ENCODE measurements around the gene LIF. TPM values are rescaled to one million over a fixed set of nuclear protein-coding genes. Genes with fewer than 3 reads are reported as not detected.
A peak's percentile ranks its signal among the peaks of the same experiment; 100 is the strongest.

Gene LIF
- total RNA-seq, 1 experiment from 2014 or later, result 75.4 TPM

DNA sequence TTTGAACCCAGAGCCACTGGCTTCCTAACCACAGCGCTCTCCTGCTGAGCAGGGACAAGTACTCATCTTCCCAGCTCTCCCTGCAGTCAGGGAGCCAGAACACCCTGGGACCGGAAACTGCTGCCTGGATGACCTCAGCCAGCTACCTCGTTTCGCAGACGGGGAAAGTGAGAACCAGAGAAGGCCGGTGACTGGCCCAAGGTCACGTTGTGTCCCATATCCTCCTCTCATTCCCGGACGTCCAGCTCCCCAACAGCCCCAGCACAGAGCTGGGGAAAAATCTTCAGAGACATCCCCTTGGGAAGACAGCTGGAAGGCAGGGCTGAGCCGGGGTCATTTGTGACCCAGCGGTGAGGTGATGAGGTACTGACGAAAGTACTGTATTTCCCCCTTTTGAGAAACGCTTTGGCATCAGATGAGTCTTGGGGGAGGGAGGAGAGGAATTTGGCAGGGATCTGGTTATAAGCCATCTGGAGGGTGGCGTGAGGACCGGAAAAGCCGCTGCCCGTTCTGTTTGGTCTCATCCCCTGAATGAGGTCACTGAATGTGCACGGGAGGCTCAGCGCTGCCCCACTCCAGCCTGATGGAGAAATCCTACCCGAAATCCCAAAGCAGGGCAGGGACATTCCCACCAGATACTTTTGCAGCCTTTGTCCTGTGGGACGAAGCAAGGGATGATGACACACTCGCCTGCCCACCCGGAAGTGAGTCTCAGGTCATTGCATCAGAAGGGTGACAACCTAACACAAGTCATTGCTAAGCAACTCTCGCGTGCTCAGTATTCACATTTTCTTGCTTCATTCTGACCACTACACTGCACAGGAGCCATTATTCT lies 41.1 kb downstream of the LIF start:
- CTCF ChIA-PET, result no interaction called here
- intact Hi-C loops (cut with micrococcal nuclease), result no loop called here
- POLR2A ChIA-PET, result interaction anchor here (0.9 to 7.5 kb wide), 11 partner anchors 7 to 98 kb away, joined by 3 to 61 read pairs (median 4); no protein-coding TSS in a partner anchor
- peak overlapping the region; percentile 96 for H3K27ac ChIP-seq (ENCODE audit: low read depth, low read length)
- H3K79me2 ChIP-seq (ENCODE audit: insufficient read depth, low read length), result no peaks in the 10 kb centered on the region
- ATAC-seq (no peak), DNase-seq (ENCODE audit: low read depth, low spot score) (no peak)
- H3K27me3 ChIP-seq (ENCODE audit: insufficient read depth, low read length), result no peaks in the 10 kb centered on the region
- H2AFZ ChIP-seq (ENCODE audit: low read depth, low read length, poor library complexity, severe bottlenecking), result no peak overlapping the region
- H4K20me1 ChIP-seq (ENCODE audit: insufficient read depth), result no peaks in the 10 kb centered on the region
- H3K9me2 ChIP-seq (ENCODE audit: insufficient read depth), result no peaks in the 10 kb centered on the region
- H3K4me2 ChIP-seq (ENCODE audit: low read length), result peak overlapping the region; percentile 64
- BruUV-seq (replicated peaks), result no TSS peak
- H3K4me1 ChIP-seq (ENCODE audit: control insufficient read depth in 1 of 2, insufficient read depth in 2 of 2, low read length in 2 of 2), result peaks cover 59 to 84% of the 10 kb centered on the region in 2 experiments
- H3K36me3 ChIP-seq (ENCODE audit: control insufficient read depth in 1 of 2, insufficient read depth in 2 of 2, low read length in 2 of 2), result peaks cover 0 to 7% of the 10 kb centered on the region in 2 experiments; a peak in 1 of 4 replicates
- H3K9me3 ChIP-seq (ENCODE audit: control insufficient read depth in 1 of 2, insufficient read depth in 1 of 2, low read depth in 1 of 2, low read length in 2 of 2), result peaks cover 0 to 9% of the 10 kb centered on the region in 2 experiments; a peak in 1 of 4 replicates
- H3K9ac ChIP-seq (ENCODE audit: low read length), result peak overlapping the region; percentile 80
- H3K4me3 ChIP-seq (replicated peaks in 1 of 2; ENCODE audit: low read depth in 1 of 2, low read length in 2 of 2), result peak overlapping the region; percentile 28 to 30; a peak in 3 of 4 replicates
- peak; percentile 49 for TF ChIP-seq POLR2AphosphoS5 (IDR thresholded peaks at IDR 0.05; ENCODE audit: low read depth, low read length)
- TF ChIP-seq, protein P1, sequence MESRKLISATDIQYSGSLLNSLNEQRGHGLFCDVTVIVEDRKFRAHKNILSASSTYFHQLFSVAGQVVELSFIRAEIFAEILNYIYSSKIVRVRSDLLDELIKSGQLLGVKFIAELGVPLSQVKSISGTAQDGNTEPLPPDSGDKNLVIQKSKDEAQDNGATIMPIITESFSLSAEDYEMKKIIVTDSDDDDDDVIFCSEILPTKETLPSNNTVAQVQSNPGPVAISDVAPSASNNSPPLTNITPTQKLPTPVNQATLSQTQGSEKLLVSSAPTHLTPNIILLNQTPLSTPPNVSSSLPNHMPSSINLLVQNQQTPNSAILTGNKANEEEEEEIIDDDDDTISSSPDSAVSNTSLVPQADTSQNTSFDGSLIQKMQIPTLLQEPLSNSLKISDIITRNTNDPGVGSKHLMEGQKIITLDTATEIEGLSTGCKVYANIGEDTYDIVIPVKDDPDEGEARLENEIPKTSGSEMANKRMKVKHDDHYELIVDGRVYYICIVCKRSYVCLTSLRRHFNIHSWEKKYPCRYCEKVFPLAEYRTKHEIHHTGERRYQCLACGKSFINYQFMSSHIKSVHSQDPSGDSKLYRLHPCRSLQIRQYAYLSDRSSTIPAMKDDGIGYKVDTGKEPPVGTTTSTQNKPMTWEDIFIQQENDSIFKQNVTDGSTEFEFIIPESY (IDR thresholded peaks at IDR 0.05; ENCODE audit: extremely low read depth, insufficient replicate concordance, low read length), result no peak
- RAD21 ChIA-PET (ENCODE audit: low non-redundant PET in 1 of 2, low total read pairs in 2 of 2, uncharacterized antibody in 2 of 2, unreplicated experiment in 2 of 2), result no interaction called here

DNA sequence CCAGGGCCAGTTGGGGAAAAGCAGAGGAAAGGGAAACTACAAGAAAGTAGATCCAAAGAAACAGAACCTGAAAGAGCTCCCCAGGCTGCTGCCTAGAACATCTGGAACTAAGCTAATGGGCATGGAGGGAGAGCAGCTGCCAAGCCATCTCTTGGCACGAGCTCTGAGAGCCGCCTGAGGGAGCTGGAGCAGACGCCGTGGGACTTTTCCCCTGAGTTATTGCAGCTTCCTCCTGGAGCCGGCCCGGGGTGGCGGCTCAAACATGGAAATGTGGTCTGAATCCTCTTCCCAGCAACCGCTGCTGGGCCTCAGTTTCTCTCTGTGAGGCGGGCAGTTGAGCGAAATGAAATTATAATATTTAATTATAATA lies 41.8 kb downstream of the LIF start:
- intact Hi-C loops (cut with micrococcal nuclease), result no loop called here
- Histone ChIP-seq H3K9me2 (ENCODE audit: insufficient read depth) (no peaks in the 10 kb centered on the region), H3K27me3 (ENCODE audit: insufficient read depth, low read length) (no peaks in the 10 kb centered on the region), H3K4me3 (replicated peaks in 1 of 2; ENCODE audit: low read depth in 1 of 2, low read length in 2 of 2) (no peak overlapping the region), H3K4me2 (ENCODE audit: low read length) (no peak overlapping the region; the same call in 1 of the 2 replicates), H3K27ac (ENCODE audit: low read depth, low read length) (peak overlapping the region; percentile 96), H3K4me1 (ENCODE audit: control insufficient read depth in 1 of 2, insufficient read depth in 2 of 2, low read length in 2 of 2) (peaks cover 54 to 76% of the 10 kb centered on the region in 2 experiments), H4K20me1 (ENCODE audit: insufficient read depth) (no peaks in the 10 kb centered on the region), H3K9ac (ENCODE audit: low read length) (peak overlapping the region; percentile 80; the same call in 1 of the 2 replicates), H3K9me3 (ENCODE audit: control insufficient read depth in 1 of 2, insufficient read depth in 1 of 2, low read depth in 1 of 2, low read length in 2 of 2) (peaks cover 0 to 9% of the 10 kb centered on the region in 2 experiments; a peak in 1 of 4 replicates), H3K36me3 (ENCODE audit: control insufficient read depth in 1 of 2, insufficient read depth in 2 of 2, low read length in 2 of 2) (peaks cover 0 to 7% of the 10 kb centered on the region in 2 experiments; a peak in 1 of 4 replicates), H2AFZ (ENCODE audit: low read depth, low read length, poor library complexity, severe bottlenecking) (no peak overlapping the region), H3K79me2 (ENCODE audit: insufficient read depth, low read length) (no peaks in the 10 kb centered on the region)
- DNase-seq (ENCODE audit: low read depth, low spot score) (no peak), ATAC-seq (no peak)
- RAD21 ChIA-PET (ENCODE audit: low non-redundant PET in 1 of 2, low total read pairs in 2 of 2, uncharacterized antibody in 2 of 2, unreplicated experiment in 2 of 2), result no interaction called here
- no TSS peak for BruUV-seq (replicated peaks)
- POLR2A ChIA-PET, result interaction anchor here (0.7 to 7.5 kb wide), 13 partner anchors 8 to 75 kb away, joined by 3 to 61 read pairs (median 5); no protein-coding TSS in a partner anchor
- CTCF ChIA-PET, result no interaction called here
- TF ChIP-seq SIN3A (IDR thresholded peaks at IDR 0.05; ENCODE audit: low read depth), result no peak
- TF ChIP-seq, protein P2, sequence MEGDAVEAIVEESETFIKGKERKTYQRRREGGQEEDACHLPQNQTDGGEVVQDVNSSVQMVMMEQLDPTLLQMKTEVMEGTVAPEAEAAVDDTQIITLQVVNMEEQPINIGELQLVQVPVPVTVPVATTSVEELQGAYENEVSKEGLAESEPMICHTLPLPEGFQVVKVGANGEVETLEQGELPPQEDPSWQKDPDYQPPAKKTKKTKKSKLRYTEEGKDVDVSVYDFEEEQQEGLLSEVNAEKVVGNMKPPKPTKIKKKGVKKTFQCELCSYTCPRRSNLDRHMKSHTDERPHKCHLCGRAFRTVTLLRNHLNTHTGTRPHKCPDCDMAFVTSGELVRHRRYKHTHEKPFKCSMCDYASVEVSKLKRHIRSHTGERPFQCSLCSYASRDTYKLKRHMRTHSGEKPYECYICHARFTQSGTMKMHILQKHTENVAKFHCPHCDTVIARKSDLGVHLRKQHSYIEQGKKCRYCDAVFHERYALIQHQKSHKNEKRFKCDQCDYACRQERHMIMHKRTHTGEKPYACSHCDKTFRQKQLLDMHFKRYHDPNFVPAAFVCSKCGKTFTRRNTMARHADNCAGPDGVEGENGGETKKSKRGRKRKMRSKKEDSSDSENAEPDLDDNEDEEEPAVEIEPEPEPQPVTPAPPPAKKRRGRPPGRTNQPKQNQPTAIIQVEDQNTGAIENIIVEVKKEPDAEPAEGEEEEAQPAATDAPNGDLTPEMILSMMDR (IDR thresholded peaks at IDR 0.05 in 2 of 3, conservative IDR thresholded peaks at IDR 0.05 in 1 of 3; ENCODE audit: borderline replicate concordance in 1 of 3, insufficient read depth in 1 of 3, low read depth in 2 of 3, low read length in 2 of 3), result no peak
- TF ChIP-seq, protein P3, sequence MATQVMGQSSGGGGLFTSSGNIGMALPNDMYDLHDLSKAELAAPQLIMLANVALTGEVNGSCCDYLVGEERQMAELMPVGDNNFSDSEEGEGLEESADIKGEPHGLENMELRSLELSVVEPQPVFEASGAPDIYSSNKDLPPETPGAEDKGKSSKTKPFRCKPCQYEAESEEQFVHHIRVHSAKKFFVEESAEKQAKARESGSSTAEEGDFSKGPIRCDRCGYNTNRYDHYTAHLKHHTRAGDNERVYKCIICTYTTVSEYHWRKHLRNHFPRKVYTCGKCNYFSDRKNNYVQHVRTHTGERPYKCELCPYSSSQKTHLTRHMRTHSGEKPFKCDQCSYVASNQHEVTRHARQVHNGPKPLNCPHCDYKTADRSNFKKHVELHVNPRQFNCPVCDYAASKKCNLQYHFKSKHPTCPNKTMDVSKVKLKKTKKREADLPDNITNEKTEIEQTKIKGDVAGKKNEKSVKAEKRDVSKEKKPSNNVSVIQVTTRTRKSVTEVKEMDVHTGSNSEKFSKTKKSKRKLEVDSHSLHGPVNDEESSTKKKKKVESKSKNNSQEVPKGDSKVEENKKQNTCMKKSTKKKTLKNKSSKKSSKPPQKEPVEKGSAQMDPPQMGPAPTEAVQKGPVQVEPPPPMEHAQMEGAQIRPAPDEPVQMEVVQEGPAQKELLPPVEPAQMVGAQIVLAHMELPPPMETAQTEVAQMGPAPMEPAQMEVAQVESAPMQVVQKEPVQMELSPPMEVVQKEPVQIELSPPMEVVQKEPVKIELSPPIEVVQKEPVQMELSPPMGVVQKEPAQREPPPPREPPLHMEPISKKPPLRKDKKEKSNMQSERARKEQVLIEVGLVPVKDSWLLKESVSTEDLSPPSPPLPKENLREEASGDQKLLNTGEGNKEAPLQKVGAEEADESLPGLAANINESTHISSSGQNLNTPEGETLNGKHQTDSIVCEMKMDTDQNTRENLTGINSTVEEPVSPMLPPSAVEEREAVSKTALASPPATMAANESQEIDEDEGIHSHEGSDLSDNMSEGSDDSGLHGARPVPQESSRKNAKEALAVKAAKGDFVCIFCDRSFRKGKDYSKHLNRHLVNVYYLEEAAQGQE (IDR thresholded peaks at IDR 0.05; ENCODE audit: low read depth), result no peak
- no peak for TF ChIP-seq POLR2A (IDR thresholded peaks at IDR 0.05; ENCODE audit: borderline replicate concordance, extremely low read depth, insufficient read depth, insufficient read length)
- no peak for TF ChIP-seq CEBPB (IDR thresholded peaks at IDR 0.05; ENCODE audit: low read depth)
- TF ChIP-seq EGR1 (IDR thresholded peaks at IDR 0.05; ENCODE audit: low read depth), result no peak
- no peak for TF ChIP-seq FOSL1 (IDR thresholded peaks at IDR 0.05; ENCODE audit: low read depth)
- no peak for TF ChIP-seq ZFX (IDR thresholded peaks at IDR 0.05)
